Measurements from ENCODE around the gene SUPT7L. TPM values are rescaled to one million over a fixed set of nuclear protein-coding genes. Genes with fewer than 3 reads are reported as not detected.

SUPT7L gene
- total and polyA plus RNA-seq, 2 of the 4 experiments (the other 2 are of a cell fraction), result 16.7 to 33.4 TPM

DNA sequence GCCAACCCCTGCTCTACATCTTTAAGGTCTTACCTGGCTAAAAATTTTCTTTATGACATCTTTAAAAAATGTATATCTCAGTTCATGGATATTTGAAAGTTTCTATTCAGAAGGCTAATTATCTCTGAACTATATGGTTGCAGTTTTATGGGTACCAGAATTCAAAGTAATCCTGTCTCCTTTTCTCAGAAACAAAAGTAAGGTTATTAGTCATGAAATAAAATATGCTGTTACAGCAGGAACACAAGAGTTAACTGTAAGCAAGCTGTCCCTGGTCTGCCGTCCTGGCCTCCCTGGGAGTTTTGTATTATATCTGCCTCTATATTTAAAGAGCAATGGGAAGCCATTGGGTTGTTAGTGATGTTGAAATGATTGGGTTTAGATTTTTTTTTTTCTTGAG is 34.2 kb upstream of the SUPT7L start:
- H3K4me3 ChIP-seq (ENCODE audit: insufficient read depth, low read depth, low read length), result no peak overlapping the region
- no peak overlapping the region for H2BK120ac ChIP-seq (ENCODE audit: low read depth, low read length)
- no peak overlapping the region for H2BK20ac ChIP-seq (ENCODE audit: low read depth, low read length)
- DNase-seq (no peak), ATAC-seq (ENCODE audit: low read depth) (no peak)
- H3K4ac ChIP-seq (ENCODE audit: low read depth, low read length), result no peak overlapping the region
- H3K4me1 ChIP-seq (ENCODE audit: control insufficient read depth, insufficient read depth, low read length), result peaks cover 2% of the 10 kb centered on the region; the same call in 1 of the 2 replicates
- H2AK5ac ChIP-seq (ENCODE audit: low read depth, low read length), result no peak overlapping the region
- no peak overlapping the region for H3K56ac ChIP-seq (ENCODE audit: extremely low read depth, insufficient read depth, low read length)
- intact Hi-C loops (cut with micrococcal nuclease) (no loop called here), in situ Hi-C loops (cut with MboI; ENCODE audit: low sequenced_read_pairs) (no loop called here), dilution Hi-C loops (cut with HindIII; ENCODE audit: low sequenced_read_pairs, unreplicated experiment) (no loop called here)
- H3K9ac ChIP-seq (ENCODE audit: low read depth, low read length), result no peak overlapping the region
- WGBS, 2 experiments (ENCODE audit: extremely low coverage in 2 of 2, insufficient read length in 1 of 2), result no CpG with 5 or more reads among the region's 1 CpG
- no peak overlapping the region for H2BK5ac ChIP-seq (ENCODE audit: low read depth, low read length, poor library complexity, severe bottlenecking)
- no peak overlapping the region for H3K18ac ChIP-seq (ENCODE audit: low read depth, low read length)
- H3K79me1 ChIP-seq (ENCODE audit: low read depth in 1 of 2, low read length in 2 of 2), result no peaks in the 10 kb centered on the region
- H3K27me3 ChIP-seq (ENCODE audit: control insufficient read depth, insufficient read depth, low read length), result no peaks in the 10 kb centered on the region
- no peak overlapping the region for H4K5ac ChIP-seq (ENCODE audit: low read depth, low read length)
- TF ChIP-seq, protein P1, sequence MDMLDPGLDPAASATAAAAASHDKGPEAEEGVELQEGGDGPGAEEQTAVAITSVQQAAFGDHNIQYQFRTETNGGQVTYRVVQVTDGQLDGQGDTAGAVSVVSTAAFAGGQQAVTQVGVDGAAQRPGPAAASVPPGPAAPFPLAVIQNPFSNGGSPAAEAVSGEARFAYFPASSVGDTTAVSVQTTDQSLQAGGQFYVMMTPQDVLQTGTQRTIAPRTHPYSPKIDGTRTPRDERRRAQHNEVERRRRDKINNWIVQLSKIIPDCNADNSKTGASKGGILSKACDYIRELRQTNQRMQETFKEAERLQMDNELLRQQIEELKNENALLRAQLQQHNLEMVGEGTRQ (IDR thresholded peaks at IDR 0.05; ENCODE audit: low read depth, low read length), result no peak
- TF ChIP-seq MAFK (IDR thresholded peaks at IDR 0.05; ENCODE audit: low read depth, low read length) (no peak), MXI1 (IDR thresholded peaks at IDR 0.05; ENCODE audit: borderline replicate concordance, low read depth, low read length) (no peak), RFX5 (IDR thresholded peaks at IDR 0.05; ENCODE audit: low read depth, low read length) (no peak)
- no peak overlapping the region for H2AK9ac ChIP-seq (replicated peaks; ENCODE audit: low read depth, low read length, poor library complexity)
- H3K27ac ChIP-seq (ENCODE audit: insufficient read depth, low read length), result no peak overlapping the region
- BruUV-seq (replicated peaks), result no TSS peak
- ChIA-PET CTCF (interaction anchor here (0.6 to 2.8 kb wide), 2 partner anchors 14 to 785 kb away, joined by 3 to 8 read pairs; no protein-coding TSS in a partner anchor), POLR2A (ENCODE audit: unreplicated experiment) (no interaction called here)
- no peak overlapping the region for H3K14ac ChIP-seq (replicated peaks; ENCODE audit: low read depth, low read length)
- no peak overlapping the region for H3K4me2 ChIP-seq (ENCODE audit: low read depth, low read length)
- H4K20me1 ChIP-seq (ENCODE audit: insufficient read depth, low read length), result no peaks in the 10 kb centered on the region
- no peak overlapping the region for H3K23ac ChIP-seq (ENCODE audit: low read depth, low read length)
- no peak overlapping the region for H4K91ac ChIP-seq (ENCODE audit: insufficient read depth, low read depth, low read length)
- H3K36me3 ChIP-seq (ENCODE audit: control insufficient read depth, insufficient read depth, low read length), result peaks cover 10% of the 10 kb centered on the region
- no peaks in the 10 kb centered on the region for H3K9me3 ChIP-seq (ENCODE audit: control insufficient read depth, insufficient read depth, low read length)
- H2AFZ ChIP-seq (replicated peaks; ENCODE audit: low read length, poor library complexity), result no peak overlapping the region
- H3K9me1 ChIP-seq (ENCODE audit: insufficient read depth, low read length), result no peaks in the 10 kb centered on the region
- H2BK15ac ChIP-seq (ENCODE audit: low read depth, low read length), result no peak overlapping the region
- H4K8ac ChIP-seq (ENCODE audit: low read depth in 2 of 2, low read length in 2 of 2), result no peak overlapping the region
